Thyroid gland (tissue), 4 donors: ENCODE measurements around the gene ACBD4.

ENCODE experiments used
- POLR2A ChIP-seq, 2 donors: fragments of 450-650 bp; IDR thresholded peaks; one replicate each; pipeline ENCODE4 v1.6.1; 2017; ENCODE audit warnings: antibody characterized with exemption in 2 of 2, mild to moderate bottlenecking in 2 of 2, moderate library complexity in 1 of 2
- TF ChIP-seq, protein P1 (sequence below), 6 experiments: fragments of 200-600 bp in 3 of 6; fragments of 450-650 bp in 3 of 6; sonication (generic) in 3 of 6; IDR thresholded peaks; one replicate each; pipeline ENCODE4 v1.5.1; 2016 to 2019; ENCODE audit warnings: antibody characterized with exemption in 6 of 6, mild to moderate bottlenecking in 2 of 6, inconsistent platforms in 1 of 6, moderate library complexity in 1 of 6

GRCh38 chr17:45128331-45128730 lies 7.2 kb upstream of the ACBD4 start:
- TF ChIP-seq, protein P1, sequence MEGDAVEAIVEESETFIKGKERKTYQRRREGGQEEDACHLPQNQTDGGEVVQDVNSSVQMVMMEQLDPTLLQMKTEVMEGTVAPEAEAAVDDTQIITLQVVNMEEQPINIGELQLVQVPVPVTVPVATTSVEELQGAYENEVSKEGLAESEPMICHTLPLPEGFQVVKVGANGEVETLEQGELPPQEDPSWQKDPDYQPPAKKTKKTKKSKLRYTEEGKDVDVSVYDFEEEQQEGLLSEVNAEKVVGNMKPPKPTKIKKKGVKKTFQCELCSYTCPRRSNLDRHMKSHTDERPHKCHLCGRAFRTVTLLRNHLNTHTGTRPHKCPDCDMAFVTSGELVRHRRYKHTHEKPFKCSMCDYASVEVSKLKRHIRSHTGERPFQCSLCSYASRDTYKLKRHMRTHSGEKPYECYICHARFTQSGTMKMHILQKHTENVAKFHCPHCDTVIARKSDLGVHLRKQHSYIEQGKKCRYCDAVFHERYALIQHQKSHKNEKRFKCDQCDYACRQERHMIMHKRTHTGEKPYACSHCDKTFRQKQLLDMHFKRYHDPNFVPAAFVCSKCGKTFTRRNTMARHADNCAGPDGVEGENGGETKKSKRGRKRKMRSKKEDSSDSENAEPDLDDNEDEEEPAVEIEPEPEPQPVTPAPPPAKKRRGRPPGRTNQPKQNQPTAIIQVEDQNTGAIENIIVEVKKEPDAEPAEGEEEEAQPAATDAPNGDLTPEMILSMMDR (IDR thresholded peaks at IDR 0.05), result no peak
- TF ChIP-seq POLR2A (IDR thresholded peaks at IDR 0.05), result no peak
